Erythroblast (primary cell): ENCODE results near the gene ZNF630.
A peak's percentile ranks its signal among the peaks of the same experiment; 100 is the strongest.
"Not testable (repeated sequence)": the region's sequence is repeated elsewhere in the genome, so short reads cannot be mapped to it uniquely, and the experiment has no call there.

Source experiments
- DNase-seq, 2 experiments: peaks; one replicate each; lab custom pipeline; 2025; lab: John Stamatoyannopoulos, UW
- GATA1 ChIP-seq: IDR thresholded peaks from 2 replicates; pipeline ENCODE4 v1.6.1; 2011; ENCODE audit warnings: low read depth, mild to moderate bottlenecking, control low read depth, low read length, moderate library complexity
- POLR2A ChIP-seq: IDR thresholded peaks from 2 replicates; pipeline ENCODE4 v1.6.1; 2011; ENCODE audit warnings: mild to moderate bottlenecking, low read length

The ZNF630 gene

DNA sequence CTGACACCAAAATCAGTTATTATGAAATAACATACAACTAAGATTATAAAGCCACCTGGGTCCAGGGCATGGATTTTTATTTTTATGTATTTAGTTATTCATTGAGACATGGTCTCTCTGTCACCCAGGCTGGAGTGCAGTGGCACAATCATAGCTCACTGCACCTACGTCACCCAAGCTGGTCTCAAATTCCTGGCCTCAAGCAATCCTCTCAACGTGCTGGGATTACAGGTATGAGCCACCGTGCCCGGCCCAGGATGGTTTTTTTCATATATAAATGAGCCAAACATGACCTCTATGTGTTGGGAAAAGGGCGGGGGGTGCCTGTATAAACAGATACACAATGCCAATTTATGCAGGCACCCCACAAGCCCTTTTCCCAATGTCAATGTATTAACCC is 24.6 kb downstream of the ZNF630 start:
- DNase-seq = no peak
- TF ChIP-seq POLR2A (no peak), GATA1 (no peak)

DNA sequence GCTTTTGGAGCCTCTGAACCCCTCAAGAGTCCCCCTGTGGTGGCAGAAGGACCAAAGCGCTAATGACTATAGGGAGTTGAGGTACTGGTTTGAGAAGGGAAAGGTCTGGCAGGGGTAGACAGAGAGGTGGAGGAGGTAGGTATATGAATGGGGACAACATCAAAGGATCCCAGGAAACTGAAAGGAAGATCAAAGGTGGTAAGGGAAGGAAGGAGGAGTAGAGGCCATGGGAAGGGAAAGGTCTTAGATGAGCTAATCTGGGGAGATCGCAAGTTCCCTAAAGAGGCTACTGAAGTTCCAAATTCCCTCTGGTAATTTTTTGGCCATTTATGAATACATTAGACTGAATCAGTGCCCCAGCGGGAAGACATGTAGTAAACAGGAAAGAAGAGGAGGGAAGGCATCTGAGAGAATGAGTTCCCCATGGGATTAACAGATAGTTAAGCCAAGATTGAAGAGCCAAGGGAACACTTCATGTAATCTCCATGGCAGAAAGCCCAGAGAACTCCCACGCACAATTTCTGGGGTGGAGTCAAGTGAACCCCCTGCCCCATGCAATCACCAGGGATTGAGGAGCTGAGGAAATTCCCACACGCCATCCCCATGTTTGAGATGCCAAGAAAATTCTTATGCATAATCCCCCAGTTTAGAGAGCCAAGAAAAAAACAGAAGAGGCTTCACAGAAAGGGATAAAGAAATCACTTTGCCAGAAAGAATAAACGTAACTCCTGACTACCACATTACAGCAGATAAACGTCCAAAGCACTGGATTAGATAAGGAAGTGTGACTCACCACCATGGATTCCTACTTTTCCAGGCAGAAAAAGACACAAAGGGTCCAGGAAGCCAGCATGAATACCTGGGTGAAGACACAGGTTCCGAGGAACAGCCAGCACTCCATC is 25.8 kb downstream of the ZNF630 start:
- DNase-seq = no peak
- TF ChIP-seq POLR2A (no peak), GATA1 (no peak)

DNA sequence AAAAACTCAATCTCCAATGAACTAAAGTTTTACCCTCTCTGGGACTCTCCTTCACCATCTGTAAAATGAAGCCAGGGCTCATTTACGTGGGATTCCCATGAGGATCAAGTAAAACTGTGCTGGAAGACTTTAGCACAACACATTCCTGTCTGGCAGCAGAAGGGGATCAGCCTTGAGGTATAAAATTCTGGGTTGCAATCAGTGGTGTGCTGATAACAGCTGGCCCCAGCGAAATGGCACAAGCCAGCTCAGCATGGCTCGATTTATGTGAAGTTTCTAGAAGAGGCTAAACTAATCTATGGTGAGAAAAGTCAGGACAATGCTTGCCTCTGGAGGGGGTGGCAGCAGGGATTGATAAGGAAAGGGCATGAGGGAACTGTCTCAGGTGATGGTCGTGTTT is 28.4 kb downstream of the ZNF630 start:
- DNase-seq = no peak
- no peak for TF ChIP-seq GATA1

DNA sequence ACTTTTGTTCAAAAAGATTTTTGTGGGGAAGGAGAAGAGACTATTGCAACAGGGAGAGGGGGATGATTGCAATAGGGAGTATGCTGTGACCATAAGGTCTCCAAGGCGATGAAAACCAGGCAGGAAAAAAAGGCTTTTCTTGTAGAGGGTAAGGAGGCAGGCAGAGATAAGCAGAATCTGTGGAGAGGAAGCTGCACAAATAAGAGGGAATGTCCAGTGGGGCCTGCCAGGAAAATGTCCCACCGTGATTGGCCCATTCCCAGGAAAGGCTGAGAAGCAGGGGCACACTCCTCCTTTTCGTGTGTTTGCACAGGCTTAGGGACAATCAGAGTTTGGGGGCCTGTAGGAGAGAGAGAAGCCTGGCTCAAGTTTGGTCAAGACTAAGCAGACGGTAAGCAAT is 35.5 kb downstream of the ZNF630 start:
- TF ChIP-seq GATA1 = no peak
- no peak for TF ChIP-seq POLR2A
- no peak for DNase-seq

DNA sequence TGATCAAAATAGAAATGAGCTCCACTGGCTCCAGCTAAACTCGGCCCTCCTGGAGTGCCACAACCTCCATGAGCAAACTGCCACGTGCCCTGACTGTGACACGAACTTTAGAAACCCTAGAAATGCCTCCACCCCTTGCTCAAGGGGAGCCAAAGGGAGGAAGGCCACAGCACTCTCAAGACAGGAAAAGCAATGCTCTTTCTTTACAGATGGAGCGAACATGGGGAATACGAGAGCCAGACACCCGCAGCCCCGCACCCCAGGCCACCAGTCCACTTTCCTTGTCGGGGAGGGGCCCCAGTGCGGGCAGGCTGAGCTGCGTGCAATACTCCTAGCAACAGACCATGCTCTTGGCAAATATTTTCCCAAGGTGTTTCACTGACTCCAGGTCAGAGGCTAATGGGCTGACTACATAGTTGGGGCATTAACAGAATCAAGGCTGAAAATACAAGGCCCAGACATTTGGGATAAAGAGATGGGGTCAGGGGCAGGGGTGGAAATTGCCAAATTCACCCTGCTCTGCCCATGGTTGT is 40.7 kb downstream of the ZNF630 start:
- not testable (repeated sequence) for DNase-seq

DNA sequence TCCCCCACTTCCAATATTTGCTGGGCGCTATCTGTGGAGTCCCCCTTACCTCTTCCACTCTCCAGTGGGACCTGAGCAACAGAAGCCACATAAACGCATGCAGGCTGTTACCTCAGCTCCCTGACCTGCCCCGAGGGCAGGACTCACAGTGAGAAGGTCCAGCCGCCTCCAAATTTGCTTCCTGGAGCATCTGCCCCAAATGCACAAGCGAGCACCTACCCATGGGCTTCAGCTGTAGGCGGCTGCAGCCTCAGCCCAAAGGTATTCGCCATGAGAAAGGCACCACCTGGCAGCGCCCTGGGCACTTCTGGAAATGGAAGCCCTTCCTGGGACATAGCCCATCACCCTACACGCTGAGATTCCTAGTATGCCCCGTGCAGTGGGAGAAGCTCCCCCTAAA is 41.2 kb downstream of the ZNF630 start:
- no peak for TF ChIP-seq GATA1
- no peak for TF ChIP-seq POLR2A
- DNase-seq = no peak

DNA sequence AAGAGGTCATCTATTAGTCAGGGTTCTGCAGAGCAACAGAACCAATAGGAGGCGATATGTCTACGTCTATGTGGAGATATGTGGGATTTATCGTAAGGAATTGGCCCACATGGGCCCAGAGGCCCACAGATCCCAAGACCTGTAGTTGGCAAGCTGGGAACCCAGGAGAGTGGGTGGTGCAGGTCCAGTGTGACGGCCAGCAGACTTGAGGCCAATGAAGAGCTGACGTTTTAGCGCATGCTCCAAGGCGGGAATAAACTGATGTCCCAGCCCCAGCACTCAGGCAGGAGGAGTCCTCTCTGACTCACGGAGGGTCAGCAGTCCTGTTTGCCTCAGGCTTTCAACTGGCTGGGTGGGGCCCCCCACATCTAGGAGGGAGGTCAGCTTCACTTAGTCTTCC is 43.3 kb downstream of the ZNF630 start:
- DNase-seq = no peak
- TF ChIP-seq GATA1 = no peak
- TF ChIP-seq POLR2A = no peak

DNA sequence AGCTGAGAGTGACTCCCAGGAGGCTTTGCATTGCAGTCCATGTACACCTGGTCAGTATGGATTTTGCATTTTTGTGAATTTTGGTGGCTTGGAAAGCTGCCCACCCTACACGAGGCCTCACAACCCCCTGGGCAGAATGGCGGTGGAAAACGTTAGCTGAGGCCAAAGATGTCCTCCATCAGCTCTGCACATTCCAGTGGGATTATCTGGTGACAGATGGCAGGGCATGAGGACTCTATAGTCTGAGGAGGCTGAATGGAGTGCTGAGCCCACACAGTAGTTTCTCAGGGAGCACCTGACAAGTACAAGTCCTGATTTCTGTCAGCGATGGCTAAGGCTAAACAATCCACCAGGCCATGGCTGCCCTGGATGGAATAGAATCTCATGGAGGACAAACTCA is 43.9 kb downstream of the ZNF630 start:
- DNase-seq = not testable (repeated sequence)

DNA sequence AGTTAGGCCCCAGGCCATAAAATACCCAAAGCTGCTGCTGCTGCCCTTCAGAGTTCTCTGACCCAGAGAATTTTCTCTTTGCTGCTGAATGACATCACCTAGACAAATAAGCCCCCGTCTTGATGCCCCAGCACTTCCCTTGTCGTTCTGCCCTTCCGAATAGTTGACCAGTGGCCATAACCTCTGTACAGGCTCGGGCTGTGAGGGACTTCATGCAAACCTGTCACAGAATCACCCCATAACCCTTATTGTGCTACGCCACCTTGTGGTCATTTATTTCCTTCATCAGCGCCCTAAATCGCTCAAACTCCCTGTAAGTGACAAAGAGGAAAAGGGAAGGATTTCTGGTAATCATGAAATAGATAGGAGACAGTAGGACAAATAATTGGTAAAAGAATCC is 45.9 kb downstream of the ZNF630 start:
- TF ChIP-seq POLR2A = no peak
- TF ChIP-seq GATA1 = no peak
- DNase-seq = peak; percentile 63 to 77

DNA sequence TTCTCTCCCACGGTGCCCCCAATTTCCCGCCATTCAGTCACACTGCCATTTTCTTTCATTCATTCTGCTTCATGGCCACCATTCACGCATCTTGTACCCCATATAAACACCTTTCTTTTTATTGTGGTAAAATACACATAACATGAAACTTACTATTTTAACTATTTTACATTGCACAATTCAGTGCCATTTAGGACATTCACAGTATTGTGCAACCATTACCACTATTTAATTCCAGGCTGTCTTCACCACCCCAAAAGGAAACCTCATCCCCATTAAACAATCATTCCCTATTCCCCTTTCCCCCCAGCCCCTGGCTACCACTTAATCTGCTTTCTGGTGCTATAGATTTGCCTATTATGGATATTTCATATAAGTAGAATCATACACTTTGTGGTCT is 48.7 kb downstream of the ZNF630 start:
- DNase-seq = no peak
- TF ChIP-seq POLR2A (no peak), GATA1 (no peak)

DNA sequence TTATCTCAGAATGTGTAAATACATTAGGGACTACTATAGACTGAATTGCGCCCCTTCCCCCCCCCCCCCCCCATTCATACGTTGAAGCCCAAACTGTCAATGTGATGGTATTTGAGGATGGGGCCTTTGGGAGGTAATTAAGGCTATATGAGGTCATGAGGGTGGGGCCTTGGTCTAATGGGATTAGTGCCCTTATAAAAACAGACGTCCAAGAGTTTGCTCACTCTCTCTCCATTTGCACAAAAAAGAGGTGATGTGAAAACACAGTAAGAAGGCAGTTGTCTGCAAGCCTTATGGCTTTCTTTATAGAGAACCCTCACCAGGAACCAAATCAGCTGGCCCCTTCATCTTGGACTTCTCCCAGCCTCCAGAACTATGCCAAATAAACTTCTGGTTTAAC is 49.3 kb downstream of the ZNF630 start:
- no peak for TF ChIP-seq POLR2A
- TF ChIP-seq GATA1 = no peak
- no peak for DNase-seq

DNA sequence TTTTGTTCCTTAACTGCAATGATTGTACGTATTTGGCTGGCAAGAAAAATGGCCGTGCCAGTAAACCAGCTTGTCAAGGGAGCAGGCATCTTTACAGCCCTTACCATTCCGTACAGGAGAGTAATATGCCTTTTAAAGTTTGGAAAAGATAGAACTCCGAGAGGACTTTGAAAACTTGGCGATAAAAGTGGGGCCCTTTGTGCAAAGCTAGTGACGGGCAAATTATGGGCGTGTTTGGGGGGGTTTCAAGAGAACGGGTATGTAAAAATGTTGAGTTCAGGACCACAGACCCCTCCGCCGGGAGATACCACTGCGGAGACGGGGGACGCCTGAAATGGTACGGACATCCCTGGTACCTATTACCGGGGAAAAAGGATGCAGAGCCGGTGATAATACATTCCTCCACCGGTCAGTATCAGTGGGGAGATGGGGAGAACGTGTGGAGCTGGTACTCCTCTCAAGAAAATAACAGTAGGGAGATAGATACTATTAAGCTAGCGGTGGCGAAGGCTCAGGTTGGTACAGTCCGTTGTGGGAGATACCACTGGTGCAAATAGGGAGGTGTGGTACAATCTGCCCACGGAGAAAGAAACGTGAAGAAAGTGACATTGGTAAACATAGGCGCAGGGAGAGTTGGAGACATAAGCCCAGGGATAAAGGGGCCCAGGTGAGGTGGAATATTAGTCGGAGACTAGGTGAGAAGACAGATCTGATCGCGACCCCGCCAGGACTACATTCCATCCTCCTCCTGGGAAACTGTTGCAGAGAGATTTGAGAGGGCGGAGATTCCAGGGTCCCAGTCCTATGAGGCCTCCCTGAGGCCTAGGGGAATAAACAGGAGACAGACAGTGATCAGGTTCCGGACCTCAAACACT is 50.2 kb downstream of the ZNF630 start:
- TF ChIP-seq POLR2A (no peak), GATA1 (no peak)
- DNase-seq = peak; percentile 88 to 89

DNA sequence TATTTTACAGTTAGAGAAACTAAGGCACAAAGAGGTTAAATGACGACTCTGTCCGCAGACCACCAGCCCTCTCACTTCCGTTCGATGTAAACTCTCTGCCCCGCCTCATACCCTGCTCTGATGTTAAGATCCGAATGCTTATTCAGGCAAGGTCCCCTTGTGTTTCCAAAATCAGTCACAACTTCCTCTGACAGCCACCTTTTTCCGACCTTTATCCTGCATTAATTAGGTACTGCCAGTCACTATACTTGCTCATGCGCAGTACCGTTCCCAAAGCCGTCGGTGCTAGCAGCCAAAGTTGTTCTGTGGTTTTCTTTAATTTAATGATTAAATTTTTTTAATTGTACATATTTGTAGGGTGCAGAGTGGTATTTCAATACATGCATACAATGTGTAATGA is 51.0 kb downstream of the ZNF630 start:
- not testable (repeated sequence) for DNase-seq

DNA sequence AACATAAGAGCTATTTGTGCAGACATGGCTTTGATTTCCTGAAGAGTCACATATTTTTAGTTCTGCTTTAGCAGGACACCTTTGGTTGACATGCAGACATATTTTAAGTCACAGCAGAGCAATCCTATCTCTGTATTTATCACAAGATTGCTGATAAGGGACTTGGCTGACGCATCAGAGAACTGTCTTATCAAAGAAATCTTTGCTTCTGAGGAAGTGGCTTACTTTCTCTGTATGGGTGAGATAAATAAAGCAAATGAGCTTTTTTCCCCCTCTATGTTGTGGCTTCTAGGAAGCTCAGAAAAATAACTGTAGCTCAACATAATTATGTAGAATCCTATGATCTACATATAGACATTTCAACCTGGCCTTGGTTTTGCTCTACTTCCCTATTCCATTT is 51.5 kb downstream of the ZNF630 start:
- DNase-seq = not testable (repeated sequence)

DNA sequence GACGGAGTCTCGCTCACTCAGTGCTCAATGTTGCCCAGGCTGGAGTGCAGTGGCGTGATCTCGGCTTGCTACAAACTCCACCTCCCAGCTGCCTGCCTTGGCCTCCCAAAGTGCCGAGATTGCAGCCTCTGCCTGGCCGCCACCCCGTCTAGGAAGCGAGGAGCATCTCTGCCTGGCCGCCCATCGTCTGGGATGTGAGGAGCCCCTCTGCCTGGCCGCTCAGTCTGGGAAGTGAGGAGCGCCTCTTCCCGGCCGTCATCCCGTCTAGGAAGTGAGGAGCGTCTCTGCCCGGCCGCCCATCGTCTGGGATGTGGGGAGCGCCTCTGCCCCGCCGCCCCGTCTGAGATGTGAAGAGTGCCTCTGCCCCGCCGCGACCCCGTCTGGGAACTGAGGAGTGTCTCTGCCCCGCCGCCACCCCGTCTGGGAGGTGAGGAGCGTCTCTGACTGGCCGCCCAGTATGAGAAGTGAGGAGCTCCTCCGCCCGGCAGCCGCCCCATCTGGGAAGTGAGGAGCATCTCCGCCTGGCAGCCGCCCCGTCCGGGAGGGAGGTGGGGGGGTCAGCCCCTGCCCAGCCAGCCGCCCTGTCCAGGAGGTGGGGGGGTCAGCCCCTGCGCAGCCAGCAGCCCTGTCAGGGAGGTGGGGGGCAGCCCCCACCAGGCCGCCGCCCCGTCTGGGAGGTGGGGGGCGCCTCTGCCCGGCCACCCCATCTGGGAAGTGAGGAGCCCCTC is 54.7 kb downstream of the ZNF630 start:
- DNase-seq = not testable (repeated sequence)

DNA sequence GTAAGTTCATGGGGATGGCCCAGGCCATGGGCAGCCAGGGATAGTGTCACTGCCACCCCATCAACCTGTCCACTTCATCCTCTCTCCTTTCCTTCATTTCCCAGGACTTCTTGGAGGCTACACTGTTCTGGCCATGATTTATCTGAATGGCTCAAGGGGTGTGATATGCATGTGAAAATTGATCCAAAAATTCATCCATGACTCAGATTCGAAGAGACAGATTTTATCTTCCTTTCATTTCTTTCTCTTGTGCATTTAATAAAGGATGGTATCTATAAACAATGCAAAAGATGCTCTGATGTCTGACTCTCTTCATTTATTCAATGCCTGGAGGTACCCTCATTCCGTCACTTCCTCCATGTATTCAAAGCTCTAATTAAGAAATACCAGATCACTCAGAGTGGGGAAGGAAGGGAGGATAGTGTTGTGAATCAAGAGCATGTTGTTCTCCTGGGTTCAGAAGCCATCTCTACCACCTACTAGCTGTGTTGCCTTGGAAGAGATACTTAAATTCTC is 61.9 kb downstream of the ZNF630 start:
- DNase-seq = not testable (repeated sequence)
